Measurements from ENCODE around the gene PLEKHG3. TPM values are rescaled to one million over a fixed set of nuclear protein-coding genes. Genes with fewer than 3 reads are reported as not detected.

PLEKHG3 gene
- total RNA-seq, 1 experiment from 2014 or later, result 20.2 TPM

DNA sequence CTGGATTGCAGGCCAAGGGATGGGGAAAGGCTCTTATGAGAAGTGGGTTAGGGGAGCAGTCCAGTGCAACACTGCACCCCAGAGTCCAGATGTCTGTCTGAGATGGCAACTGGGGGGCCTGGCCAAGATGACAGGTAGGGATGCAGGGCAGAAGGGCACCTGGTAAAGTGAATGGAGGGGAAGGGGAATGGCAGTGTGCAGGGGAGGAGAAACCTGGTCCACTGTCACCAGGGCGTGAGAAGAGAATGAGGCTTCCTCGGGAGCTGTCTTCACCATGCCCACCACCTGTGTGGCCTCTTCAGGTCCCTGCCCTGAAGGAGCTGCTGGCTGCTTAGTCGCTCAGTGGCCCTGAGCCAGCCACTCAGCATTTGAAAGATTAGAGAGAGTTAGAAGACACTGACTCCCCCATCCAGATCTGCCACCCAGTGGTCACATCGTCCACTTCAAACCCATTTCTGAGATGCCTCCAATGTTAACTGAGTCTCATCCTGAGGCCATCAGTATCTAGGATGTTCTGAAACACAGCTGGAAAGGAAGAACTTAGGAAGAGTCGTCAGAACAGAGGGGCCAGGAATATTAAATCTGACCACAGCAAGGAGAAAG is 57.3 kb downstream of the PLEKHG3 start:
- Histone ChIP-seq H3K36me3 (no peaks in the 10 kb centered on the region), H3K4me3 (no peak overlapping the region), H3K9me3 (no peaks in the 10 kb centered on the region), H3K27me3 (no peaks in the 10 kb centered on the region)
- peak; percentile 14 for DNase-seq

DNA sequence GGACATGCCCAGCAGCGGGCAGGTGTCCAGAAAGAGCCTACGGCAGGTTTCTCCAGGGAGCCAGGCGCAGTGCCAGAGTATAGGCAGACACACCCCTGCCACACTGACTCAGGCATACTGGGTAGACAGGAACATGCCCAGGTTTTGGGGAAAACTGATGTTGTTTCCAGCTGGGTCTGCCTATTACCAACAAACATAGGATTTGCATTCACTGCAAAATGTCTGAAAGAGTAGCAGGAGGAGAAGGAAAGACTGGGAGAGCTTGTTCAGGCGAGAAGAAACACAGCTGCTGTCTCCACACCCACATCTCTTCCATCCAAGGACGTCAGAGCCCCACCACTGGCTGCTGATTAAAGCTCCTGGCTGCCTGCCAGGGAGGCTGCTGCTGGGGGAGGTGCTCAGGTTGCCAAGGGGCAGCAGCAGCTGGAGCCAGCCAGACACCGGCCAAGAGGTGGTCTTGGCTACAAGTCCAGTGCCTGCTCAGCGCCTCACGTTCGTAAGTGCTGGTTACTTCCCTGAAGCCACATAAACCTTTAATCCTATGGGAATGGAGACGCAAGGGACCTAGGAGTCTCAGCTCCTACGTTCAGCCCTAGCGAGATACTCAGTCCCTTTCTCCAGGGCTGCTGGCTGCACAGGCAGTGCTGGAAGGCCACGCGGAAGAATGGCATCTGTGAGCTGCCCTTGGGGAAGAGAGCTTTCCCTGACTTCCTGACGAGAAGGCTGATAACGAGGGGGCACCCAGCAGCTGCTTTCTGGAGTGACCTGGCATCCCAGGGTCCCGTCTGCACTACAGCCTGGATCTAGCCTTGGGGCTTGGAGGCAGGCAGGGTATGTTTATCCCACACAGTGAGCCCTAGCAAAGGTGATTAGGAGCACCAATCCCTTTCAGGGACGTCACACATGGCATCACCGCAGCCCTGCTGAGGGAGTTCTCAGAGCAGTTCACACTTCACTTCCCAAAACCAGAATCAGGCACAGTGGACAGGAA is 58.1 kb downstream of the PLEKHG3 start:
- no peaks in the 10 kb centered on the region for H3K36me3 ChIP-seq
- H3K9me3 ChIP-seq, result no peaks in the 10 kb centered on the region
- H3K27me3 ChIP-seq, result no peaks in the 10 kb centered on the region
- H3K4me3 ChIP-seq, result no peak overlapping the region
- peak; percentile 82 for DNase-seq

DNA sequence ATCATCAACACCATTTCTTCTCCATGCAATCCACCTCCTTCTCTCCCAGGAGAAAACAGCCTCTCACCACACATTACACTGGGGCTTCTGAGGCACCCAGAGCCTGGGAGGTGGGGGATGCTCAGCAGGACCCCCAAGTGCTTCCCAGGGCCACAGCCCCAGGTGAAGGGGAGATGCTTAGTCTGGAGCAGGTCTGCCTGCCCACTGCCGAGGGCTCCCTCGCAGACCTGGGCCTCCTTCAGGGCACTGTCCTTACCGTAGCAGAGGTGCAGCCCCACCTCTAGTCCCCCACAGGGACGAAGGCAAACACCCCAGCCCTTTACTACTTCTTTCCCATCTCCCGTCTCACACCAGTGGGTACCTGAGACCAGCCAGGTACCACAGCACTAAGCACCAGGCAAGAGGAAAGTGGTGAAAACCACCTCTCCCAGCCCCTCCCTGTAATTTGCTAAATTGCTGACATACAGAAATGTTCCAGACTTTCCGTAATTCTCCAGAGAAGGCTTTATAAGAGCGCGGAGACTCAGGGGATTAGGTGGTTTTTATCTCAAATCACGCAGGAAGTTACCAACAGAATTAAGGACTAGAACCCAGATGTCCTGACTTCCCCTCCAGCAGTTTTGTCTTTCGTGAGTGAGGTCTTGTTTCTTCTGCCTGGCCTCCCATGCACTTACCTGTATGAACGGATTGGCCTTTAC is 59.0 kb downstream of the PLEKHG3 start:
- no peak for DNase-seq
- H3K9me3 ChIP-seq, result no peaks in the 10 kb centered on the region
- no peaks in the 10 kb centered on the region for H3K27me3 ChIP-seq
- H3K4me3 ChIP-seq, result no peak overlapping the region
- H3K36me3 ChIP-seq, result no peaks in the 10 kb centered on the region

GRCh38 chr14:64763801-64764621 is 59.8 kb downstream of the PLEKHG3 start:
- Histone ChIP-seq H3K4me3 (no peak overlapping the region), H3K36me3 (no peaks in the 10 kb centered on the region), H3K27me3 (no peaks in the 10 kb centered on the region), H3K9me3 (no peaks in the 10 kb centered on the region)
- no peak for DNase-seq

DNA sequence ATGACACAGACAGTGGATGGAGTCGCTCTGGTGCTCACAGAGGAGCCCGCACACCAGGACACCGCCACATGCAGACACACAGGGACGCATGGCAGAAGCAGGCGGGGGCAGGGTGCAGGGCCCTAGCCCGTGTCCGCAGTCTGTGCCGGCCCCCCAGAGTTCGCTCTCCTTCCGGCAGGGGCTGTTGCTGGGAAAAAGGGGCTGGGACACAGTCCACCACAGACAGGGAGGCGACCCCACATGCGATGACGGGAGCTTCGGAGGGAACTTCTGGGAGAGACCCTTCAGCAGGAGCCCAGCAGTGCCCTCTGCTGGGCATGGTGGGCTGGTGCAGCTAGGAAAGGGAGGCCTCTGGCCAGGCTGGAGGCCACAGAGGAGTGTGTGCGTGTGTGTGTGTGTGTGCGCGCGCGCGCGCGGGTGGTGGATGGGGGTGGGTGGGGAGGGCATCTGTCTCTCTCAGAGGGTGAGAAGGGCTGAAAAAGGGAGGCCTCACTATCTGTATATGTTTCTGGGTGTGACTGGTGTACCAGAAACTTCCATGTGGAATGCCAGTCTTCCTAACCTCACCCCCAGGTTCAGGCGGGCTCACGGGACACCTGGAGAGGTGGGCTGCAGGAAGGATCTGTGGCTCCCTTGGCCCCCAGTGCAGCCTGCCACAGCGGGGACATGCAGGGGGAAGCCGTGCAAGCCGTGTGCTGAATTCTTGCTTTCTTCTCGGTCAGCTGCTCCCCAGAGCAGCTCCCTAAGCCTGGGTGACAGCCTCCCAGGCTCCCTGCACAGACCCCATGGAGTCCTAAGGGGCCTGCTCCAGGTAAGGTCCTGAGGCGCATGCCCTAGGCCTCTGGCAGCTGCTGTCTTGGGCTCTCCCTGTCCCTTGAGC is 60.7 kb downstream of the PLEKHG3 start:
- H3K27me3 ChIP-seq, result no peaks in the 10 kb centered on the region
- peak; percentile 61 for DNase-seq
- H3K9me3 ChIP-seq, result no peaks in the 10 kb centered on the region
- H3K36me3 ChIP-seq, result no peaks in the 10 kb centered on the region
- no peak overlapping the region for H3K4me3 ChIP-seq

- no peak for DNase-seq
- H3K9me3 ChIP-seq, result no peaks in the 10 kb centered on the region
- no peaks in the 10 kb centered on the region for H3K36me3 ChIP-seq
- H3K4me3 ChIP-seq, result no peak overlapping the region
- H3K27me3 ChIP-seq, result no peaks in the 10 kb centered on the region
These were observed 61.6 kb downstream of the PLEKHG3 start for GRCh38 chr14:64765740-64766302.

DNA sequence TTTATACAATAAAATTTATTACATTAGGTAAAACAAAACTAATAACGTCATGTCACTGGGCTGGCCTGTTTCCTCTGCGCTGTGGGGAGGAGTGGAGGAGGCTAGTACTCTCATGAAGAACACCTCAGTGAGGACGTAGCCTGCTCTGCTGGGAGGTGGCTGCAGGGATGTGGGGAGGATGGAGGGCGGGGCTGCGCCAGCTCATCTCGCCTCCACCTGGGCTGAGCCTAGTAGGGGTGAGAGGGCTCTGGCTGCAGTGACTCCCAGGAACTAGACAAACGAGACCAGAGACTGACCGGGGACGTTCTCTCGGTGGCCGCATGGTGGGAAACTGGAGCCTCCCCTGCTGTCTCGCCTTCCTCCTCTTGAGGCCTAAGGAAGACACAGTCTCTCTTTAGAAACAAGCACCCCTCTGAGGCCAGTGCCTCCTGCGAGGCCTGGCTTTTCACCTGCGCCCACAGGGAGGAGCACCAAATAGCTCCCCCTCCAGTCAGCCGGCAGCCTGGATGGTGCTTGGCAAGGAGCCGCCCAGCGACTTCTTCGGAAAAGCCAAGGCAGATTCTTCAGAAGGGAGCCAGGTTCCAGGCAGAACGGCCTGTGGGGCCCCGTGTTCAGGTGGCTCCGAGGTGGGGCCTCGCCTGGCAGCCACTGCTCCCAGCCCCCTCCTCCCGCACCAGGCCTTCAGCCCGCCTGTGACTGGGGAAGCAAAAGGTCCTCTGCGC is 62.4 kb downstream of the PLEKHG3 start:
- DNase-seq, result no peak
- no peaks in the 10 kb centered on the region for H3K9me3 ChIP-seq
- H3K36me3 ChIP-seq, result no peaks in the 10 kb centered on the region
- no peak overlapping the region for H3K4me3 ChIP-seq
- no peaks in the 10 kb centered on the region for H3K27me3 ChIP-seq

GRCh38 chr14:64767215-64767964 is 63.2 kb downstream of the PLEKHG3 start:
- Histone ChIP-seq H3K36me3 (no peaks in the 10 kb centered on the region), H3K9me3 (no peaks in the 10 kb centered on the region), H3K4me3 (no peak overlapping the region), H3K27me3 (no peaks in the 10 kb centered on the region)
- no peak for DNase-seq

- H3K36me3 ChIP-seq, result no peaks in the 10 kb centered on the region
- no peaks in the 10 kb centered on the region for H3K9me3 ChIP-seq
- H3K27me3 ChIP-seq, result no peaks in the 10 kb centered on the region
- DNase-seq, result no peak
- H3K4me3 ChIP-seq, result no peak overlapping the region
These were observed 64.3 kb downstream of the PLEKHG3 start for GRCh38 chr14:64768401-64769095.

DNA sequence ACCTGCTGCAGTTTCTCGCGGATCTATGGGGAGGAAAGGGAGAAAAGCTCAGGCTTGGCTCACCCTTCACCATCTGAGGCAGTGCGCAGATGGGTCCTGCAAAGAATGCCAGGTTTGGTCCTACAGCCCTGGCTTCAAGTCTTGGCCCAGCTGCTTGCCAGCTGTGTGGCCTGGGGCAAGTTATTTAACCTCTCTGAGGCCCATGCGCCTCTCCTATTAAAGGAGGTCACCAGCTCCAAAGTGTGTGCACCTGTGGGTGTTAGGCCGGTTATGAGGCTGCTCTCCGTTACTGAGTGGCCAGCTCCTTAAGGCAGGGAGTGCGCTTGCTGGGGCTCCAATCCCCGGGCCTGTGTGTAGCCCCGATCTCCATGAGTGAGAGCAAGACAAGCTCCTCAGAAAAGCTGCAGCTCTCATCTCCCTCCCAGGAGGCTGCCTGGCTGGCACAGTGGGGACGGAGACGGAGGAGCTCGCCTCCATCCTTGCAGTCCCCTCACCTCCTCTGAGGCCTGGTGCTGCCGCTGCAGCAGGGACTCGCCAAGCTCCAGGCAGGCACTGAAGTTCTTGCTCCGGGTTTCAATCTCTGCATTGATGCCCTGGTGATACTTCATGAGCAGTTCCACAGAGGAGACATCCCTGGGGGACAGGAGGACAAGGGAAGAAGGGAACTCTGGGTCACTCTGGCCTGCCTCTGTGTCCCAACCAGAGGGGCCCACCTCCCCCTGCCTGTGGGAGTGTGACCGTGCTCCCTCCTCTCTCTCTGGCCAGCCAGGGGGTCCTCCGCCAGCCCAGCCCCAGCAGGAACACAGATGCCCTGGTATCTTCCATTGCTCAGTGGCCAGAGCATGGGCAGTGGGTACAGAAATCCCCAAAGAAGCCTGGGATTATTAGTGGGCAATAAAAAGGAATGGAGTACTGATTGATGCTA is 65.1 kb downstream of the PLEKHG3 start:
- Histone ChIP-seq H3K9me3 (no peaks in the 10 kb centered on the region), H3K4me3 (no peak overlapping the region), H3K27me3 (no peaks in the 10 kb centered on the region), H3K36me3 (no peaks in the 10 kb centered on the region)
- DNase-seq, result no peak

GRCh38 chr14:64770751-64771150 is 66.5 kb downstream of the PLEKHG3 start:
- Histone ChIP-seq H3K4me3 (no peak overlapping the region), H3K9me3 (no peaks in the 10 kb centered on the region), H3K36me3 (no peaks in the 10 kb centered on the region), H3K27me3 (no peaks in the 10 kb centered on the region)
- no peak for DNase-seq

GRCh38 chr14:64771161-64771560 is 66.9 kb downstream of the PLEKHG3 start:
- H3K36me3 ChIP-seq, result no peaks in the 10 kb centered on the region
- no peaks in the 10 kb centered on the region for H3K9me3 ChIP-seq
- no peaks in the 10 kb centered on the region for H3K27me3 ChIP-seq
- no peak for DNase-seq
- no peak overlapping the region for H3K4me3 ChIP-seq

DNA sequence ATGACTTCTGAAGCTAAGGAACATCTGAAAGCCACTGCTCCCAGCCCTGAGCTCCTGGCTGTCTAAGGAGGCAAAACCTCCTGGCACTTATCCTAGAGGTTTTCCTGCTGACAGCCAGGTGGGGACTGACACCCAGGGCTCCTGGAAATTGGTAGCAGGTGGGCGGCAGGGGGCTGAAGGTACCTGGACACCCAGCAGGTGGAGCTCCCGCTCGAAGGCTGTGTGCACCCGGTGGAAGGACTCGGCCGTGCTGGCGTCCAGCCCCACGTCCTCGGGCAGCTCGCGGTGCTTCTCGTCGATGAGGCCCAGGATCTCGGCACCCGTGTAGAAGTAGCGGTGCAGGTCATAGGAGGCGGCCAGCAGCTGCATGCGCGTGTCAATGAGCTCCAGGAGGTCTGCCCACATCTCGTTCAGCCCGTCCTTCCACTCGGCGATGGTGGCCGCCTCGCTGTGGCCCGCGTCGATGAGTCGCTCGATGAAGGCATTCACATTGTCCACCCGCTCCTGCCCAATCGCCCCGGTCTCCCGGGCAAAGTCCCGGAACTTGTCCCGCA is 68.2 kb downstream of the PLEKHG3 start:
- no peak for DNase-seq
- no peak overlapping the region for H3K4me3 ChIP-seq
- no peaks in the 10 kb centered on the region for H3K9me3 ChIP-seq
- no peaks in the 10 kb centered on the region for H3K36me3 ChIP-seq
- no peaks in the 10 kb centered on the region for H3K27me3 ChIP-seq

Data from MG63 (cell line).